Measurements from ENCODE around the gene RTL10. TPM values are rescaled to one million over a fixed set of nuclear protein-coding genes. Genes with fewer than 3 reads are reported as not detected.

The RTL10 gene
- total and polyA plus RNA-seq, 10 of the 15 experiments (the other 5 are each of a cell fraction or from before 2014, with no cell fraction given) = 5.3 to 18.1 (median 10.3) TPM

GRCh38 chr22:19880786-19881569 lies 26.3 kb upstream of the RTL10 start:
- SMC1A ChIA-PET (ENCODE audit: uncharacterized antibody, unreplicated experiment) = no interaction called here
- Histone ChIP-seq H3K27ac (ENCODE audit: control insufficient read depth, insufficient read depth) (no peak overlapping the region), H3K27me3 (replicated peaks in 1 of 2; ENCODE audit: control insufficient read depth in 2 of 2, insufficient read depth in 2 of 2, low read length in 1 of 2) (no peaks in the 10 kb centered on the region), H2AFZ (ENCODE audit: control insufficient read depth, low read depth, low read length) (no peak overlapping the region), H3K36me3 (ENCODE audit: control insufficient read depth in 2 of 2, insufficient read depth in 2 of 2, low read length in 1 of 2) (no peaks in the 10 kb centered on the region), H3K4me3 (no peak overlapping the region), H3K79me2 (ENCODE audit: control insufficient read depth, insufficient read depth, low read length) (no peaks in the 10 kb centered on the region), H3K9ac (ENCODE audit: control insufficient read depth, insufficient read depth, low read length) (no peak overlapping the region), H3K4me2 (ENCODE audit: control insufficient read depth, insufficient read depth) (no peak overlapping the region), H3K4me1 (ENCODE audit: control insufficient read depth, insufficient read depth, low read length) (no peaks in the 10 kb centered on the region), H3K9me3 (replicated peaks; ENCODE audit: control insufficient read depth, insufficient read depth, low read length) (no peaks in the 10 kb centered on the region), H4K20me1 (ENCODE audit: control insufficient read depth, insufficient read depth) (no peaks in the 10 kb centered on the region)
- in situ Hi-C loops (cut with MboI) = no loop called here
- TF ChIP-seq LARP7 (IDR thresholded peaks at IDR 0.05) (no peak), NKRF (conservative IDR thresholded peaks at IDR 0.05) (no peak), ELK1 (IDR thresholded peaks at IDR 0.05; ENCODE audit: low read depth, low read length) (no peak), SMAD1 (IDR thresholded peaks at IDR 0.05; ENCODE audit: low read depth, partially characterized antibody) (no peak), TBL1XR1 (IDR thresholded peaks at IDR 0.05; ENCODE audit: low read depth, low read length) (no peak), CTCF (IDR thresholded peaks at IDR 0.05 in 2 of 3, conservative IDR thresholded peaks at IDR 0.05 in 1 of 3; ENCODE audit: control insufficient read depth in 2 of 3, extremely low read depth in 1 of 3, insufficient read depth in 1 of 3, low read depth in 3 of 3, low read length in 3 of 3) (no peak), KDM1A (IDR thresholded peaks at IDR 0.05; ENCODE audit: borderline replicate concordance) (no peak), TARDBP (IDR thresholded peaks at IDR 0.05; ENCODE audit: borderline replicate concordance) (no peak), RB1 (IDR thresholded peaks at IDR 0.05; ENCODE audit: borderline replicate concordance) (no peak)
- POLR2A ChIA-PET = no interaction called here
- CTCF ChIA-PET = no interaction called here
- ATAC-seq (no peak), DNase-seq (ENCODE audit: low read depth, low spot score) (no peak), FAIRE-seq (no peak)
- WGBS (ENCODE audit: insufficient coverage, insufficient replicate concordance, low lambda C conversion rate, missing lambda C conversion rate) = 73% methylated on average over 27 of the region's 27 CpGs
- no TSS peak for BruUV-seq (replicated peaks)
- RAD21 ChIA-PET (ENCODE audit: unreplicated experiment) = no interaction called here
- intact Hi-C loops (cut with micrococcal nuclease; ENCODE audit: unreplicated experiment) = no loop called here
